ENCODE data around the gene MORC1. TPM values are rescaled to one million over a fixed set of nuclear protein-coding genes. Genes with fewer than 3 reads are reported as not detected.

The MORC1 gene
- total RNA-seq, 2 donors from 2014 or later = not detected

DNA sequence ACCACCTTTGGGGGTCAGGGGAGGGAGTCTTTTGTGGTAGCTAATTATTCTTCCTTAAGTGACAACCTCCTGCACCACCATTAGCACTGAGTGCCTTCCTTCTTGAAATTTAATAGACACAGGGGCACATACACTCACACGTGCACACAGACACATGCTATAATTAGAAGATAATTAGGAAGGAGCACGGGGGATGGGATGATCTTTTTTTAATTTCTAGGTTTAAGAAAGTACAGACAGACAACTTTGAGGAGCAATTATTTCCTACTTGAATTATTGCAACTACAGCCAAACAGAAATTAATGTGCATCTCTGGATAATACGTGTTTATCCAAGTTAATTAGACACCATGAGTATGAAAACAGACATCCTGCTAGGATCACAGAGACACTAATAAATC lies 119.5 kb downstream of the MORC1 start:
- no peak for DNase-seq (ENCODE audit: low spot score)
- H3K9me3 ChIP-seq = no peaks in the 10 kb centered on the region

DNA sequence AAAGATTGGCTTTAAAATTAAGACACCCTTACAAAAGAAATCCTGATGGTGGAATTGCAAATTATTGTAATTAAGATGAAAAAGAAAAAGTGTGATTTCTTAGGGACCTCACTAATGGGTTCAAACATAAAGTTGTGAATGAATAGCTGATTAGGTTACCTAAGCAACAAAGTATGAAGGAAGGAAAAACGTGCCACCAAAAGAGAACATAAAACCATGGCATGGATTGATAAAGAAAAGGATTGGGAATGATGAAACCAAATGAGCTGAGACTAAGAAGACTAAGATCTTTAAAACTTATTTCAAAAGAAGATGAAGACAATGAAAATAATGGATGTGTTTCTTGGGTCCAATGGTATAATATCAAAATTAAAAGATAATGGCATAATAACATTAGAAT lies 132.1 kb downstream of the MORC1 start:
- TF ChIP-seq, protein P1, sequence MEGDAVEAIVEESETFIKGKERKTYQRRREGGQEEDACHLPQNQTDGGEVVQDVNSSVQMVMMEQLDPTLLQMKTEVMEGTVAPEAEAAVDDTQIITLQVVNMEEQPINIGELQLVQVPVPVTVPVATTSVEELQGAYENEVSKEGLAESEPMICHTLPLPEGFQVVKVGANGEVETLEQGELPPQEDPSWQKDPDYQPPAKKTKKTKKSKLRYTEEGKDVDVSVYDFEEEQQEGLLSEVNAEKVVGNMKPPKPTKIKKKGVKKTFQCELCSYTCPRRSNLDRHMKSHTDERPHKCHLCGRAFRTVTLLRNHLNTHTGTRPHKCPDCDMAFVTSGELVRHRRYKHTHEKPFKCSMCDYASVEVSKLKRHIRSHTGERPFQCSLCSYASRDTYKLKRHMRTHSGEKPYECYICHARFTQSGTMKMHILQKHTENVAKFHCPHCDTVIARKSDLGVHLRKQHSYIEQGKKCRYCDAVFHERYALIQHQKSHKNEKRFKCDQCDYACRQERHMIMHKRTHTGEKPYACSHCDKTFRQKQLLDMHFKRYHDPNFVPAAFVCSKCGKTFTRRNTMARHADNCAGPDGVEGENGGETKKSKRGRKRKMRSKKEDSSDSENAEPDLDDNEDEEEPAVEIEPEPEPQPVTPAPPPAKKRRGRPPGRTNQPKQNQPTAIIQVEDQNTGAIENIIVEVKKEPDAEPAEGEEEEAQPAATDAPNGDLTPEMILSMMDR (IDR thresholded peaks at IDR 0.05) = no peak
- Histone ChIP-seq H3K4me1 (no peaks in the 10 kb centered on the region), H3K27me3 (no peaks in the 10 kb centered on the region), H3K9me3 (no peaks in the 10 kb centered on the region), H3K27ac (no peak overlapping the region), H3K36me3 (no peaks in the 10 kb centered on the region), H3K4me3 (no peak overlapping the region)
- DNase-seq (ENCODE audit: low spot score) = no peak

More for the DNA sequence above, 119.5 kb downstream of the MORC1 start:
- no peak overlapping the region for H3K4me3 ChIP-seq
- no peak overlapping the region for H3K27ac ChIP-seq
- TF ChIP-seq, protein P1 (IDR thresholded peaks at IDR 0.05) = no peak
- H3K4me1 ChIP-seq = no peaks in the 10 kb centered on the region
- H3K27me3 ChIP-seq = no peaks in the 10 kb centered on the region
- H3K36me3 ChIP-seq = no peaks in the 10 kb centered on the region

DNA sequence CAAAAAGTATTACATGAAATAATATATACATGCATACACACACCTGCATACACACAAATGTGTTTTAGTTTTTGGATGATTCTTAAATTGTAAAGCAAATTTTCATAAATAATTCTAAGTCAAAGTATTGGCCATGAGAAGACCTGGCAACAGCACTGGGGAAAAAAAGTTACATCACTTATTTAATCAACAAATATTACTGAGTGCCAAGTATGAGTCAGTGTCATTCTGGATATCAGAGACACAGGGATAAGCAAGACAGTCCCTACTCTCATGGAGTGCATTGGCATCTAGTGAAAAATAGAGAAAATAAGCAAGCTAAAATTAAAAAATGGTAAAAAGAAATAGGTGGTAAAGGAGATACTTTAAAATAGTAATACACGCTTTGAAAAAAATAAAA lies 134.9 kb downstream of the MORC1 start:
- no peak overlapping the region for H3K27ac ChIP-seq
- H3K4me3 ChIP-seq = no peak overlapping the region
- TF ChIP-seq, protein P1 (IDR thresholded peaks at IDR 0.05) = no peak
- no peaks in the 10 kb centered on the region for H3K4me1 ChIP-seq
- no peaks in the 10 kb centered on the region for H3K9me3 ChIP-seq
- no peak for DNase-seq (ENCODE audit: low spot score)
- H3K27me3 ChIP-seq = no peaks in the 10 kb centered on the region
- no peaks in the 10 kb centered on the region for H3K36me3 ChIP-seq

DNA sequence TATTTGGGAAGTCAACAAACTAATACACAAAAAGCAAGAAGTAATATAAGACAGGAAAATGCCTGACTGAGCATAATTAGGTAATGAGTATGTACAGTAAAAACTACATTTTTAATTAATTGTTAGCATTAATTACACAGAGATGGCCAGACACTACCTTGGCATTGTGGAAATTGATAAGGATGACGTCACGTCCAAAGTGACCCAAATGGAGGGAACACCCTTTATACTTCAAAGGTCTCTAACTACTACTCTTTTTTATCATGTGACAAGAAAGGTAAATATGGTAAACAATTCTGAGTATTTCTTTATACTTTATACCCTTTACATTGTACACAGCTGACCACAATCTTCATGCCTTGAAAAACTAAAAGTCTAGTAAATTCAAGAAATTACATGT lies 141.9 kb downstream of the MORC1 start:
- Histone ChIP-seq H3K27ac (no peak overlapping the region), H3K4me1 (no peaks in the 10 kb centered on the region), H3K9me3 (no peaks in the 10 kb centered on the region), H3K4me3 (no peak overlapping the region), H3K36me3 (no peaks in the 10 kb centered on the region), H3K27me3 (no peaks in the 10 kb centered on the region)
- TF ChIP-seq, protein P1 (IDR thresholded peaks at IDR 0.05) = no peak
- DNase-seq (ENCODE audit: low spot score) = no peak

DNA sequence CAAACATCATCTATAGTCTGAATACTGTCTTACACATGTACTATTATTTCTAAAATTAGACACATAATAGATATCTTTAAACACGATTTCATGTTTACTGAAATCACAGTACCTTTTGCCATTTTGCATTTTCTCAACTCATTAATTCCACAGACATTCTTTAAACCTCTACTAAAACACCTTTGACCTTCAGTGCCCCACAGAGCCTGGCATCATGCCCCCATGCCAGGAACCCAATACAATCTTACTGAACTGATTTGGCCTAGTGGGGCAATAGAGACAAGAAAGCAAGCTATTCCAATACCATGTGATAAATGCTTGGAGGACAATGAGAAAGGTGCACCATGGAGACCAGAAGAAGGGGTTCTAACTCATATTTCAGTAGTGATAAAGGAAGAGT lies 144.9 kb downstream of the MORC1 start:
- no peaks in the 10 kb centered on the region for H3K36me3 ChIP-seq
- no peaks in the 10 kb centered on the region for H3K9me3 ChIP-seq
- no peaks in the 10 kb centered on the region for H3K27me3 ChIP-seq
- no peak overlapping the region for H3K27ac ChIP-seq
- H3K4me3 ChIP-seq = no peak overlapping the region
- DNase-seq (ENCODE audit: low spot score) = no peak
- no peaks in the 10 kb centered on the region for H3K4me1 ChIP-seq
- TF ChIP-seq, protein P1 (IDR thresholded peaks at IDR 0.05) = no peak

DNA sequence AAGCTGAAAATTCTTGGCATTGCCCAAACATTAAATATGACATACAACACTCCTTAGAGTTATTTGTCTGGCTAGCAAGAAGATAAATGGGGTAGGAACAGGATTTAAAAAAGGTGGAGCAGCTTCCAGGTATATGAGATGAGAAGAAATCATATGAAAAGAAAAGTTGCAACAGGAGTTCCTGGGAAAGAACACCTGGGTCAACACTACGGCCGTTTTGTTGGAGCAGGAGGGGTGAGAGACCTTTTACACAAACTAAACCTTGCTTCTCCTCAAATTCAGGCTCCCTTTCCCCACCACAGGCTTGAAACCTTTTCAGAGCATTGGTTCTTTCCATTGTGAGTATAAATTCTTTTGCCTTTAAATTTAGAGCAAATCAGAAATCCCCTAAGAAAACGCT lies 145.5 kb downstream of the MORC1 start:
- Histone ChIP-seq H3K27me3 (no peaks in the 10 kb centered on the region), H3K27ac (no peak overlapping the region), H3K4me1 (no peaks in the 10 kb centered on the region), H3K4me3 (no peak overlapping the region), H3K9me3 (no peaks in the 10 kb centered on the region), H3K36me3 (no peaks in the 10 kb centered on the region)
- DNase-seq (ENCODE audit: low spot score) = no peak
- TF ChIP-seq, protein P1 (IDR thresholded peaks at IDR 0.05) = no peak

Data from right atrium auricular region (tissue), 2 donors.